K562 (cell line): ENCODE measurements around the gene HOXB5. TPM values are rescaled to one million over a fixed set of nuclear protein-coding genes. Genes with fewer than 3 reads are reported as not detected.
A peak's percentile ranks its signal among the peaks of the same experiment; 100 is the strongest.

Experiments used
- ATF1 ChIP-seq, 2 experiments: fragments of 450-650 bp in 1 of 2; IDR thresholded peaks; 2 replicates each; pipeline ENCODE4 v1.6.1; 2016; ENCODE audit warnings: missing compliant biosample characterization in 1 of 2, missing genetic modification characterization in 1 of 2
- BCOR ChIP-seq: fragments of 450-650 bp; IDR thresholded peaks from 2 replicates; pipeline ENCODE4 v1.6.1; 2016
- CBFA2T3 ChIP-seq: fragments of 450-650 bp; IDR thresholded peaks from 2 replicates; pipeline ENCODE4 v1.6.1; 2017
- EP300 ChIP-seq: IDR thresholded peaks from 2 replicates; pipeline ENCODE4 v1.6.1; 2012; ENCODE audit warnings: low read length, improper control_type of control experiment
- GTF2E2 ChIP-seq: fragments of 200-800 bp; sonication (Bioruptor generic); IDR thresholded peaks from 2 replicates; pipeline ENCODE4 v1.6.1; 2016; ENCODE audit warnings: missing genetic modification characterization, missing compliant biosample characterization
- LARP7 ChIP-seq: fragments of 450-650 bp; IDR thresholded peaks from 2 replicates; pipeline ENCODE4 v1.6.1; 2016
- MECOM ChIP-seq: fragments of 250-450 bp; sonication (Bioruptor Pico); IDR thresholded peaks from 2 replicates; pipeline ENCODE4 v1.8.0; 2022; ENCODE audit warnings: inconsistent platforms
- NCOA2 ChIP-seq, 2 experiments: fragments of 450-650 bp; IDR thresholded peaks; 2 replicates each; pipeline ENCODE4 v1.6.1; 2018; ENCODE audit warnings: mild to moderate bottlenecking in 2 of 2, moderate library complexity in 1 of 2; ENCODE audit not compliant: partially characterized antibody in 2 of 2
- PYGO2 ChIP-seq: fragments of 450-650 bp; IDR thresholded peaks from 2 replicates; pipeline ENCODE4 v1.6.1; 2016; ENCODE audit warnings: mild to moderate bottlenecking, missing genetic modification characterization, moderate library complexity, missing compliant biosample characterization
- RBFOX2 ChIP-seq: fragments of 200-400 bp; formaldehyde crosslinking; IDR thresholded peaks from 2 replicates; pipeline ENCODE4 v1.6.1; 2017; ENCODE audit warnings: low read depth, mild to moderate bottlenecking, low read length, moderate library complexity
- ZNF766 ChIP-seq: fragments of 200-800 bp; sonication (Bioruptor generic); conservative IDR thresholded peaks from 2 replicates; pipeline ENCODE4 v1.6.1; 2016; ENCODE audit warnings: missing genetic modification characterization, missing compliant biosample characterization
- polyA plus RNA-seq, 8 experiments: library from polyadenylated mRNA; depleted of rRNA in 4 of 8; stranded (reverse) in 5 of 8; unstranded in 3 of 8; fragments of >200 nt; fragmentation: Nextera tagmentation in 2 of 8; fragmentation: Illumina TruSeq in 1 of 8; extraction: Ambion mirVana in 2 of 8; extraction: Trizol in 1 of 8; gene quantifications; 2 replicates each; pipeline versions ENCODE4 v1.2.1 to v1.2.3, GENCODE V29; 2011 to 2014; ENCODE audit warnings: inconsistent platforms in 1 of 8, missing spikeins in 1 of 8
- total RNA-seq, 7 experiments: library from RNA; depleted of rRNA in 6 of 7; stranded (reverse); fragments of >200 nt in 6 of 7; fragmentation: Illumina TruSeq in 2 of 7; extraction: Trizol in 2 of 7; gene quantifications; 2 replicates each; pipeline versions ENCODE4 v1.2.1 to v1.2.3, GENCODE V29; 2011 to 2021; ENCODE audit warnings: low replicate concordance in 1 of 7
- TF ChIP-seq, protein P1 (sequence below): fragments of 150-350 bp; conservative IDR thresholded peaks from 2 replicates; pipeline ENCODE4 v1.6.1; 2014; ENCODE audit warnings: low read length
- TF ChIP-seq, protein P2 (sequence below), 2 experiments: fragments of 250-450 bp in 1 of 2; fragments of 450-650 bp in 1 of 2; sonication (Bioruptor Pico) in 1 of 2; IDR thresholded peaks; 2 replicates each; pipeline versions ENCODE4 v1.6.1 to v1.8.0; 2016 to 2021; ENCODE audit warnings: mild to moderate bottlenecking in 2 of 2, moderate library complexity in 2 of 2, missing compliant biosample characterization in 1 of 2, missing genetic modification characterization in 1 of 2
- TF ChIP-seq, protein P3 (sequence below): fragments of 450-650 bp; formaldehyde crosslinking; IDR thresholded peaks from 2 replicates; pipeline ENCODE4 v1.4.0; 2022; ENCODE audit warnings: missing genetic modification characterization
- TF ChIP-seq, protein P4 (sequence below): fragments of 450-650 bp; formaldehyde crosslinking; IDR thresholded peaks from 2 replicates; pipeline ENCODE4 v1.4.0; 2022; ENCODE audit warnings: missing genetic modification characterization

The HOXB5 gene
- total and polyA plus RNA-seq, 9 of the 15 experiments (the other 6 are each of a cell fraction or from before 2014, with no cell fraction given): 0.24 to 2.7 (median 0.65) TPM

DNA sequence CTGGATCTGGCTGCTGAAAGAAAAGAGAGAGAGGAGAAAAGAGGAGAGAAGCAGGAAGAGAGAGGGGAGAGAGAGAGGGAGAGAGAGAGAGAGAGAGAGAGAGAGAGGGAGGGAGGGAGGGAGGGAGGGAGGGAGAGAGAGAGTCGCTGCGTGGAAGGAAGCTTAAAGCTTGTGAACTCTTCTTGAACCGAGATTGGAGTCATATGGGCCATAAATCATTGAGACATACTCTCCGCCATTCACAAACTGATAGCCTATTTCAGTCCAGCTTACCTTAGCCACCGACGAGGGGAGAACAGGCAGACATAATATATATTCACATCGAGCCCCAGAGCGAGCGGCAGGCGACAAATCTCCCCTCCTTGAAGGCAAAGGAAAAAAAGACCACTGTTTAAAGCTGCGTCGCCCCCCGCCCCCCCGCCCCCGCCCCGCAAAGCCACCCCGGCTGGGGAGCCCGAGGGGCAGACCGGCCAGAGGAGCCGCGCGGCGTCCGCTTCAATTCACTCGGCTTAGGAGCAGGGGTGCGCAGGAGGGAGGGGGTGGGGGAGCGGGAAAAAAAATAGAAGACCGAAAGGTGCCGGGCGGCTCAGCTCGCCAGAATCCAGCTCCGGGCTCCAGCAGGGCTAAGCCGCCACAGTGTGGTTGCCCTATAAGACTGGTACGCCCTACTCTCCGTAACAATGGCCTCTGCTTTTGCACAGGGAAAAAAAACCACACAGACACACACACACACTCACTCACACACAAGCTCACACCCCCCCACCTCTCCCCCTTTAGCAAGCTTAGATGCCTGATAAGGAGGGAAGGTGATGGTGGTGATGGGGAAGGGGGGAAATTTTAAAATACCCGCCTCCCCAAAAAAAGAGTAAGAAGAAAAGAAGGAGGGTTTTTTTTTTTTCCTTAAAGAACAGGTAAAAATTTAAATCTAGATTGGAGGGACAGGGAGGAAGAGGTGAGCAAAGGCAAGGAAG lies 38.0 kb downstream of the HOXB5 start (continued):
- TF ChIP-seq, protein P1, sequence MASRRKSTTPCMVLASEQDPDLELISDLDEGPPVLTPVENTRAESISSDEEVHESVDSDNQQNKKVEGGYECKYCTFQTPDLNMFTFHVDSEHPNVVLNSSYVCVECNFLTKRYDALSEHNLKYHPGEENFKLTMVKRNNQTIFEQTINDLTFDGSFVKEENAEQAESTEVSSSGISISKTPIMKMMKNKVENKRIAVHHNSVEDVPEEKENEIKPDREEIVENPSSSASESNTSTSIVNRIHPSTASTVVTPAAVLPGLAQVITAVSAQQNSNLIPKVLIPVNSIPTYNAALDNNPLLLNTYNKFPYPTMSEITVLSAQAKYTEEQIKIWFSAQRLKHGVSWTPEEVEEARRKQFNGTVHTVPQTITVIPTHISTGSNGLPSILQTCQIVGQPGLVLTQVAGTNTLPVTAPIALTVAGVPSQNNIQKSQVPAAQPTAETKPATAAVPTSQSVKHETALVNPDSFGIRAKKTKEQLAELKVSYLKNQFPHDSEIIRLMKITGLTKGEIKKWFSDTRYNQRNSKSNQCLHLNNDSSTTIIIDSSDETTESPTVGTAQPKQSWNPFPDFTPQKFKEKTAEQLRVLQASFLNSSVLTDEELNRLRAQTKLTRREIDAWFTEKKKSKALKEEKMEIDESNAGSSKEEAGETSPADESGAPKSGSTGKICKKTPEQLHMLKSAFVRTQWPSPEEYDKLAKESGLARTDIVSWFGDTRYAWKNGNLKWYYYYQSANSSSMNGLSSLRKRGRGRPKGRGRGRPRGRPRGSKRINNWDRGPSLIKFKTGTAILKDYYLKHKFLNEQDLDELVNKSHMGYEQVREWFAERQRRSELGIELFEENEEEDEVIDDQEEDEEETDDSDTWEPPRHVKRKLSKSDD: no peak
- TF ChIP-seq EP300 (peak; percentile 85), MECOM (CRISPR knock-in tag) (no peak), NCOA2 (IDR thresholded peaks at IDR 0.05; ENCODE audit: partially characterized antibody in 2 of 2) (peak in 1 of 2 experiments; percentile 11), RBFOX2 (0 out of 2 replicates have a peak, but pooled peaks have one; percentile 22), PYGO2 (tag) (peak; percentile 71; the same call in 1 of the 2 replicates), CBFA2T3 (peak; percentile 68), ZNF766 (CRISPR knock-in tag) (peak; percentile 83), LARP7 (peak; percentile 88; the same call in 1 of the 2 replicates), ATF1 (CRISPR knock-in tag; IDR thresholded peaks at IDR 0.05) (no peak), ATF1 (tag; IDR thresholded peaks at IDR 0.05) (no peak), BCOR (0 out of 2 replicates have a peak, but pooled peaks have one; percentile 10), GTF2E2 (0 out of 2 replicates have a peak, but pooled peaks have one; percentile 39)
- TF ChIP-seq, protein P2, sequence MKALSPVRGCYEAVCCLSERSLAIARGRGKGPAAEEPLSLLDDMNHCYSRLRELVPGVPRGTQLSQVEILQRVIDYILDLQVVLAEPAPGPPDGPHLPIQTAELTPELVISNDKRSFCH (CRISPR knock-in tag; IDR thresholded peaks at IDR 0.05): no peak
- TF ChIP-seq, protein P2 (tag; IDR thresholded peaks at IDR 0.05): no peak
- TF ChIP-seq, protein P3, sequence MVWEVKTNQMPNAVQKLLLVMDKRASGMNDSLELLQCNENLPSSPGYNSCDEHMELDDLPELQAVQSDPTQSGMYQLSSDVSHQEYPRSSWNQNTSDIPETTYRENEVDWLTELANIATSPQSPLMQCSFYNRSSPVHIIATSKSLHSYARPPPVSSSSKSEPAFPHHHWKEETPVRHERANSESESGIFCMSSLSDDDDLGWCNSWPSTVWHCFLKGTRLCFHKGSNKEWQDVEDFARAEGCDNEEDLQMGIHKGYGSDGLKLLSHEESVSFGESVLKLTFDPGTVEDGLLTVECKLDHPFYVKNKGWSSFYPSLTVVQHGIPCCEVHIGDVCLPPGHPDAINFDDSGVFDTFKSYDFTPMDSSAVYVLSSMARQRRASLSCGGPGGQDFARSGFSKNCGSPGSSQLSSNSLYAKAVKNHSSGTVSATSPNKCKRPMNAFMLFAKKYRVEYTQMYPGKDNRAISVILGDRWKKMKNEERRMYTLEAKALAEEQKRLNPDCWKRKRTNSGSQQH (CRISPR knock-in tag): peak; percentile 81; the same call in 1 of the 2 replicates
- TF ChIP-seq, protein P4, sequence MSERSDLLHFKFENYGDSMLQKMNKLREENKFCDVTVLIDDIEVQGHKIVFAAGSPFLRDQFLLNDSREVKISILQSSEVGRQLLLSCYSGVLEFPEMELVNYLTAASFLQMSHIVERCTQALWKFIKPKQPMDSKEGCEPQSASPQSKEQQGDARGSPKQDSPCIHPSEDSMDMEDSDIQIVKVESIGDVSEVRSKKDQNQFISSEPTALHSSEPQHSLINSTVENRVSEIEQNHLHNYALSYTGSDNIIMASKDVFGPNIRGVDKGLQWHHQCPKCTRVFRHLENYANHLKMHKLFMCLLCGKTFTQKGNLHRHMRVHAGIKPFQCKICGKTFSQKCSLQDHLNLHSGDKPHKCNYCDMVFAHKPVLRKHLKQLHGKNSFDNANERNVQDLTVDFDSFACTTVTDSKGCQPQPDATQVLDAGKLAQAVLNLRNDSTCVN (CRISPR knock-in tag): peak; percentile 65; the same call in 1 of the 2 replicates
